PC-3 (cell line): Measurements from ENCODE around the gene SYT15.

Experiments used
- CTCF ChIP-seq: fragments of 300-600 bp; sonication (generic); conservative IDR thresholded peaks from 2 replicates; pipeline ENCODE4 v1.5.1; 2017; ENCODE audit warnings: antibody characterized with exemption, low read depth, mild to moderate bottlenecking, low read length
- EZH2 ChIP-seq: fragments of 300-600 bp; sonication (generic); IDR thresholded peaks from one replicate; pipeline ENCODE4 v1.6.1; 2017; ENCODE audit warnings: antibody characterized with exemption, mild to moderate bottlenecking, low read length; ENCODE audit not compliant: unreplicated experiment
- EZH2phosphoT487 ChIP-seq: fragments of 300-600 bp; sonication (generic); IDR thresholded peaks from 2 replicates; pipeline ENCODE4 v1.6.1; 2018; ENCODE audit warnings: mild to moderate bottlenecking, antibody characterized with exemption, low read length, borderline replicate concordance

DNA sequence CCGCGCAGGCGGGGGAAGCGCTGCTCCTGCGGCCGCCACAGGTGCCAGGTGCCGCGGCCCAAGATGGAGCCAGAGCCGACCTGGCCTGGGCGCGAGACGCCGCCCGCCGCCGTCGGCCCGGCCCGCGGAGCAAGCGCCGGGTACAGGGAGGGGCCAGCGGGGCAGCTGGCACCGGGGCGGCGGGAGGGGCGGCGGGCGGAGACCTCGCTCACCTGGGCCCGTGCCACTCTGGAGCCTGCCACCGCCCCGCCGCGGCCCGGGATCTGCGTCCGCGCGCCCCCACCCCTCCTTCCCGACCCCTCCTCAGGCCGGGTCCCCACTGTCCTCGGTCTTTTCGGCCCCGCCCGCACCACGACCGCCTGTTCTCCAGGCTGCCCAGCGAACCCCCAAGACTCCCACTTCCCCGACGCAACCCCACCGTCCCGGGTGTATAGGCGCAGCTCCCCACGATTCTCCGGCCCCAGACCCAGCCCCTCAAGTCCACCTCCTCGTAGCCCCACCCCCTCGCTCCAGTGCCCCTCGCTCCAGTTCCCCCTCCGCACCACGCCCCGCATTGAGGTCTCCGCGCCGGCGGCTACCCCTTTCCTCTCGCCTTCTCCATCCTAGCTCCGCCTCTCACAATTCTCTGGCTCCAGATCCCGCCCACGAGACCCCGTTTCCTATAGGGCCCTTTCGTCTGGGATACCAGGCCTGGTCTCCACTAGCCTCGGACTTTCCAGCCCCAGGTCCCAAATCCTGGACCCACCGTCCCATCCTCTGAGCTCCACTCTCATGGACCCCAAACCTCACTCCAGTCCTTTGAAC, 22.2 kb upstream of the SYT15 start, which contains the start of gene GPRIN2:
- no peak for TF ChIP-seq CTCF
- no peak for TF ChIP-seq EZH2
- TF ChIP-seq EZH2phosphoT487, result no peak
